HG03097 (cell line): Measurements from ENCODE around the gene MPRIP.
"Not testable (repeated sequence)": the region's sequence is repeated elsewhere in the genome, so short reads cannot be mapped to it uniquely, and the experiment has no call there.

Experiments used
- ATAC-seq: cut with Tn5 transposase; IDR thresholded peaks from one replicate; pipeline ENCODE4 v1.9.1; 2021; ENCODE audit not compliant: unreplicated experiment, low FRiP score

Gene MPRIP

GRCh38 chr17:17157041-17157440, 114.8 kb downstream of the MPRIP start:
- ATAC-seq: no peak

- not testable (repeated sequence) for ATAC-seq
Measured at GRCh38 chr17:17158506-17158905, 116.2 kb downstream of the MPRIP start.

- ATAC-seq: no peak
Measured at GRCh38 chr17:17159571-17159970, 117.3 kb downstream of the MPRIP start.

- ATAC-seq: no peak
Measured at GRCh38 chr17:17161121-17161520, 118.9 kb downstream of the MPRIP start.

GRCh38 chr17:17161759-17162158, 119.5 kb downstream of the MPRIP start:
- no peak for ATAC-seq

- ATAC-seq: no peak
Measured at GRCh38 chr17:17164156-17164555, 121.9 kb downstream of the MPRIP start.

- ATAC-seq: no peak
Measured at GRCh38 chr17:17164676-17165075, 122.4 kb downstream of the MPRIP start.

GRCh38 chr17:17165666-17166308, 123.5 kb downstream of the MPRIP start:
- no peak for ATAC-seq

GRCh38 chr17:17166446-17166845, 124.2 kb downstream of the MPRIP start:
- ATAC-seq: no peak

- no peak for ATAC-seq
Measured at GRCh38 chr17:17167356-17167755, 125.1 kb downstream of the MPRIP start.

GRCh38 chr17:17167986-17168385, 125.7 kb downstream of the MPRIP start:
- no peak for ATAC-seq

- ATAC-seq: no peak
Measured at GRCh38 chr17:17168401-17168800, 126.1 kb downstream of the MPRIP start.

- ATAC-seq: no peak
Measured at GRCh38 chr17:17169396-17169795, 127.1 kb downstream of the MPRIP start.

- ATAC-seq: no peak
Measured at GRCh38 chr17:17170346-17170985, 128.2 kb downstream of the MPRIP start.

GRCh38 chr17:17171186-17171585, 128.9 kb downstream of the MPRIP start:
- no peak for ATAC-seq

- ATAC-seq: no peak
Measured at GRCh38 chr17:17172001-17172939, 130.0 kb downstream of the MPRIP start.

- no peak for ATAC-seq
Measured at GRCh38 chr17:17172990-17173389, 130.7 kb downstream of the MPRIP start.

GRCh38 chr17:17173921-17174320, 131.7 kb downstream of the MPRIP start:
- no peak for ATAC-seq

- ATAC-seq: no peak
Measured at GRCh38 chr17:17175340-17175739, 133.1 kb downstream of the MPRIP start.

- no peak for ATAC-seq
Measured at GRCh38 chr17:17175917-17176316, 133.7 kb downstream of the MPRIP start.

- no peak for ATAC-seq
Measured at GRCh38 chr17:17176341-17176740, 134.1 kb downstream of the MPRIP start.
